ENCODE measurements around the gene EFCC1.

- no peak for TF ChIP-seq SP2 (IDR thresholded peaks at IDR 0.05; ENCODE audit: low read length)
- TF ChIP-seq POLR2A (IDR thresholded peaks at IDR 0.05; ENCODE audit: control extremely low read depth in 1 of 2, low read depth in 2 of 2, low read length in 2 of 2) = no peak
- no peak for TF ChIP-seq EP300 (IDR thresholded peaks at IDR 0.05; ENCODE audit: borderline replicate concordance in 1 of 2, low read depth in 2 of 2, low read length in 2 of 2)
- TF ChIP-seq SIX5 (IDR thresholded peaks at IDR 0.05; ENCODE audit: low read depth, low read length) = no peak
- TF ChIP-seq EZH2 (IDR thresholded peaks at IDR 0.05; ENCODE audit: low read depth, low read length, severe bottlenecking) = no peak
- TF ChIP-seq, protein P1, sequence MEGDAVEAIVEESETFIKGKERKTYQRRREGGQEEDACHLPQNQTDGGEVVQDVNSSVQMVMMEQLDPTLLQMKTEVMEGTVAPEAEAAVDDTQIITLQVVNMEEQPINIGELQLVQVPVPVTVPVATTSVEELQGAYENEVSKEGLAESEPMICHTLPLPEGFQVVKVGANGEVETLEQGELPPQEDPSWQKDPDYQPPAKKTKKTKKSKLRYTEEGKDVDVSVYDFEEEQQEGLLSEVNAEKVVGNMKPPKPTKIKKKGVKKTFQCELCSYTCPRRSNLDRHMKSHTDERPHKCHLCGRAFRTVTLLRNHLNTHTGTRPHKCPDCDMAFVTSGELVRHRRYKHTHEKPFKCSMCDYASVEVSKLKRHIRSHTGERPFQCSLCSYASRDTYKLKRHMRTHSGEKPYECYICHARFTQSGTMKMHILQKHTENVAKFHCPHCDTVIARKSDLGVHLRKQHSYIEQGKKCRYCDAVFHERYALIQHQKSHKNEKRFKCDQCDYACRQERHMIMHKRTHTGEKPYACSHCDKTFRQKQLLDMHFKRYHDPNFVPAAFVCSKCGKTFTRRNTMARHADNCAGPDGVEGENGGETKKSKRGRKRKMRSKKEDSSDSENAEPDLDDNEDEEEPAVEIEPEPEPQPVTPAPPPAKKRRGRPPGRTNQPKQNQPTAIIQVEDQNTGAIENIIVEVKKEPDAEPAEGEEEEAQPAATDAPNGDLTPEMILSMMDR (IDR thresholded peaks at IDR 0.05; ENCODE audit: control extremely low read depth in 1 of 3, insufficient read depth in 1 of 3, low read depth in 1 of 3, low read length in 3 of 3) = no peak
- TF ChIP-seq JUN (IDR thresholded peaks at IDR 0.05; ENCODE audit: low read depth, low read length) = no peak
- TF ChIP-seq, protein P2, sequence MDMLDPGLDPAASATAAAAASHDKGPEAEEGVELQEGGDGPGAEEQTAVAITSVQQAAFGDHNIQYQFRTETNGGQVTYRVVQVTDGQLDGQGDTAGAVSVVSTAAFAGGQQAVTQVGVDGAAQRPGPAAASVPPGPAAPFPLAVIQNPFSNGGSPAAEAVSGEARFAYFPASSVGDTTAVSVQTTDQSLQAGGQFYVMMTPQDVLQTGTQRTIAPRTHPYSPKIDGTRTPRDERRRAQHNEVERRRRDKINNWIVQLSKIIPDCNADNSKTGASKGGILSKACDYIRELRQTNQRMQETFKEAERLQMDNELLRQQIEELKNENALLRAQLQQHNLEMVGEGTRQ (IDR thresholded peaks at IDR 0.05; ENCODE audit: low read length) = no peak
Measured at GRCh38 chr3:128998561-128998960, 2.5 kb upstream of the EFCC1 start.
